ENCODE results near the gene QRFPR.
"Not testable (repeated sequence)": the region's sequence is repeated elsewhere in the genome, so short reads cannot be mapped to it uniquely, and the experiment has no call there.

The QRFPR gene

DNA sequence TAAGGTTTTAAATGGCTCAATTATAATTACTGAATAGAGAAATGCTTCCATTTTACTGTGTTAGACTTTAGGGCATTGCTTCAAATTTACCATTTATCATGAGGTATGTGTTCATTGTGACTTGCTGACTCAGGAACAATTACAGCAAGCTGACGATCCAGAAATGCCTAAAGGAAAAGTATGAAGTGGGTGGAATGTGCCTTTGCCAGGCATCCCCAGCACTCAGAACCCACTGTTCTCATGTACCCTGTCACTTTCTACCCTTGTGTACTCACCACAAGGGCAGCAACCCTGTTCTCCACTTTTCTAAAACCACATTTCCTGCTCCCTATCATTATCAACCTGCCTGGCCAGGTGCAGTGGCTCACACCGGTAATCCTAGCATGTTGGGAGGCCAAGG lies 41.5 kb downstream of the QRFPR start:
- DNase-seq (ENCODE audit: low spot score) = no peak

DNA sequence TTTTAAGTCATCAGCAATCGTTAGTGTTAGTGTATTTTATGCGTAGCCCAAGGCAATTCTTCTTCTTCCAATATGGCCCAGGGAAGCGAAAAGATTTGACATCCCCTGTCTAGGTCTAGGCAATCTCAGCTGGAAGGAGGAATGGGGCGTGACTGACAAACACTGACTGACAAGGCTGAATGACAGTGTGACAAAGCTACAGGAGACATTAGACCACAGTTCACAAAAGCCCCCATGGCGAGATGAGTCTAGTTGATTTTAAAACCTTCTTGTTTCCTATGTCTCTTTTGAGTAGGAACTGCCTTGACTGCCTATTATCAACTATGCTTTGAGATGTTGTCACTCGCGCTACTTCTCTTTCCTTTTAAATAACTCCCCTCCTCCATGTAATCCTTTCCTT lies 42.3 kb downstream of the QRFPR start:
- DNase-seq (ENCODE audit: low spot score) = no peak

DNA sequence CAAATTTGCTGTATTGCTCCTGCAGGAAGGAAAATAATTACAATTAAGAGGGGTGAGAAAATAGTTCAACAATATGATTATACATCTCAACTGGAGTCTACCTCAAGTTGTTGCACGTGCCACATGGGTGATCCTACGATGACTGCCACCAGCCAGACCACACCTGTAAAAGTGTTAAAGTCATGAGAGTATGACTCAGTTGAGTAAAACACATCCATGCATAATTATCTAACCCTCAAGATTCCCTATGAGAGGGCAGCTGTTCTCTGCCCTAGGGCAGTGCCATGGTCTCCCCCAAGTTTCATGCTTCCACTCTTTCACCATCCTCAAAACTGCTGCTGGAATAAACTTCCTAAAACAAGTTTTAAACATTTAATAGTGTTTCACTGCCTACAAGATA lies 44.1 kb downstream of the QRFPR start:
- no peak for DNase-seq (ENCODE audit: low spot score)

DNA sequence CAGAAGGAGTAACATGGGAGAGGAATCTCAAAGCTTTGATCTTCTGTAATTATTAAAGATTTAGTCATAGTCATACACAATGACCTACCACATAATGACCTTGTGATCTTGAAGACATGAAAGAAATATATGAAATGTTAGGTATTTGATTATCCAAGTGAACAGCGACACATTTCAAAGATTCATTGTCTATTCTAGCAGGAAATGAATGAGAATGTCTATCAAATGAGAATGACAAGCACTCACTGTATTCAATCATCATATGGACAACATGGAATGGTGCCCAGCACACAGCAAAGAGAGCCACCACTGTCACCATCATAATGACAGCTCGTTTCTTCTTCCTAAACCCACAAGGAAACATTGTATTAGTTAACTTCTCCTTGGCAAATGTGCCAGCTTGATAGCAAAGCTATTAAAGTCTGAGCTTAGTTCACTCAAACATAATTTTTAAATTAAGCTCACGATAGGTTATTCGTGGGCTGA lies 50.6 kb downstream of the QRFPR start:
- DNase-seq (ENCODE audit: low spot score) = no peak

DNA sequence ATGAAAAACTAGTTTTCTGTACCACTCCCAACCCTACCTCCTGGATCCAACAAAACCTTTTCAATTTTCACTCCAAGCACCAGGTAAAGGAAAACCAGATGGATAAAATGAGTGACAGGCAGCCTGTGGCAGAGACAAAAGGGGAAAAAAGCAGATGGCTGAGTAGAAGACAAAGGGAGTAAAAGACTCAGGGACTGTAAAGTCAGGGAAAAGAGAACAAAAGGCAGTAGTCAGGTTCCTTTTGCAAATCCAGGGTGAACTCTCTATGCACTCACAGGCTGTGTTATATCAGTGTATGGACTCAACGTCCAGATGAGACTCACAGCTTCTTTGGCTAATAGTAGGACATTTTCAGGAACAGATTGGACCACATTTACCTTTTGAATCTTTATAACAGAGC lies 54.2 kb downstream of the QRFPR start:
- DNase-seq (ENCODE audit: low spot score) = no peak

DNA sequence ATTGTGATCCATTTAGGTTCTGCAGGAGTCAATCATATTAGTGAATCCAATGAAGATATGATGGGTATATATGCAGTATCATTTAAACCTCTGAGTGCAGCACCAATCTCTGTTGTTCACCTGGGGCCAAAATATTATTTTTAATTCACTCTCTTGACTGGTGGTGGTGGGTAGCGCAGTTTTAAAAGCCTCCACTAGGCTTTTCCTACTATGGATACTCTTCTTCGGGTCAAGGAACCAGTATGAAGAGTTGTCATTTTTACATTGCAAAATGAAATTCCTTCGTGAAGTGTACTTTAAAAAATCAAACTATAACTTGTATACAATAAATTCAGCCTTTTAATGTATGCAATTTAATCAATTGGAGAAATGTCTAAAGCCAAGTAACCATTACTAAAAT lies 56.5 kb downstream of the QRFPR start:
- no peak for DNase-seq (ENCODE audit: low spot score)

DNA sequence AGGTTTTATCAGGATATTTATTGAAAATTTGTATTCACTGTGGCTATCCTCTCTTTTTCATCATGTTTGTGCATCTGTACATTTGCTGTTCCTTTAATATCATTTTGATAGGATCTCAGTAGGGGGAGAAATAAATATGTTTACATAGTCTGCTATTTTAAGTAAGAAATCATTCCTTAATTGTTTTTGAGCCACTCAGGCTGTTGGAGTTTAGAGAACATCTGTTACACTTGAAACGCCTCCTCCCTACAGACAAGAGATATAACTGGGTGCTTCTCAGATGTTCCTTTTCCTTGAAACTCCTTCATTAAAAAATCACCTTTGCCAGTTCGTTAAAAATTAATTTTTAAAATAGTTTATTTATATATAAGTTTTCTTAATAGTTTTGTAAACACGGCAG lies 59.4 kb downstream of the QRFPR start:
- no peak for DNase-seq (ENCODE audit: low spot score)

DNA sequence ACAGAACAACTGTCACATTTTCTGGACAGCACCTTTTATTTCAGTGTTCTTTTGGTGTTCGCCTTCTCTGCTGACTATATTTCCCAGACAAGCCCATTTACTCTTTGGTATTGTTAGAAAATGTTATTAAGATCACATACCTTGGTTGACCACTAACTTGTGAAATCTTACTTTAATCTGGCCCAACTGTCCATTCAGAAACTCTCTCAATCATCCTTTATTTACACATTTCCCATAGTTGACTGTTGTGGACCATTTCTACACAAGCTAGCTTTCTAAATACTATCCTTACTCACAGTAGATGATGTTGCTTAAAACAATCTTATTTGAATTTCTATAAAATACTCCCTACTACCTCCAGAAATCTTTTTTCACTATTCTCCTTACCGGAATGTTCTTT lies 64.7 kb downstream of the QRFPR start:
- DNase-seq (ENCODE audit: low spot score) = no peak

DNA sequence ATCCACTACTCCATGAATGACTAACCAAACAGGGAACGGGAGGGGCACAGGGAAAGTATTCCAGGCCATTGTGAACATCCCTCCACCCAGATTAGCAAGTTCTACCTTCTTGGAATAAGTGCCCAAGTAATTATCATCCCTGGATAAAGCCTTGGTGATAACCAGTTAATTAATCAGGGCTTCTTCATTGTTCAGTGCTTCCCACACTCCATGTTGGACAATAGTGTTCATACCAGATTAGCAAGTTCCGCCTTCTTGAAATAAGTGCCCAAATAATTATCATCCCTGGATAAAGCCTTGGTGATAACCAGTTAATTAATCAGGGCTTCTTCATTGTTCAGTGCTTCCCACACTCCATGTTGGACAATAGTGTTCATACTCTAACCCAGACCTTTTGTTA lies 67.4 kb downstream of the QRFPR start:
- not testable (repeated sequence) for DNase-seq (ENCODE audit: low spot score)

DNA sequence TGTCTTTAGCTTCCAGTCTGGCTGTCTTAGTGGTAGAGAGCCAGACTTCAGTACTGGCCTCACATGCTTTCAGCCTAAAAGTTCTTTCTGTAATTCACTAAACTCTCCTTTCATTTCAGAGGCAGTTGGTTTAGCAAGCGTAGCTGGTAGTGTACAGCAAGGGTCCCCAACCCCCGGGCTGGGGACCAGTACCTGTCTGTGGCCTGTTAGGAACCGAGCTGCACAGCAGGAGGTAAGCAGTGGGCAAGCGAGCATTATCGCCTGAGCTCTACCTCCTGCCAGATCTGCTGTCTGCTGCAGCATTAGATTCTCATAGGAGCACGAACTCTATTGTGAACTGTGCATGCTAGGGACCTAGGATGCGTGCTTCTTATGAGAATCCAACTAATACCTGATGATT lies 72.0 kb downstream of the QRFPR start:
- no peak for DNase-seq (ENCODE audit: low spot score)

DNA sequence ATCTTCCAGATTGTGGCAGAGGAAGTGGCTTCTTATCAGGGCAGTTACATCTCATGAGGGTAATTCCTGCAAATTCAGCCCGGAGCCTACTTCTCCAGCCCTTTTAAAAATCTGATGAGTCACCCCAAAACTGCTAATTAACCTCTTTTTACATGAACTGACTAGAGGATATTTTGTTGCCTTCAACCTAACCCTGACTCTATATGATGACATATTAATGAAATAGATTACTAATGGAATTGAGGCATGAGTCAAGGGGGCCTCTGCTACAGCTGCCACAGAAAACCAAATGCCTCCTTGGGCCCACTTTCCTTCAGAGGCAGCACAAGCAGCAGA lies 72.5 kb downstream of the QRFPR start:
- DNase-seq (ENCODE audit: low spot score) = no peak

DNA sequence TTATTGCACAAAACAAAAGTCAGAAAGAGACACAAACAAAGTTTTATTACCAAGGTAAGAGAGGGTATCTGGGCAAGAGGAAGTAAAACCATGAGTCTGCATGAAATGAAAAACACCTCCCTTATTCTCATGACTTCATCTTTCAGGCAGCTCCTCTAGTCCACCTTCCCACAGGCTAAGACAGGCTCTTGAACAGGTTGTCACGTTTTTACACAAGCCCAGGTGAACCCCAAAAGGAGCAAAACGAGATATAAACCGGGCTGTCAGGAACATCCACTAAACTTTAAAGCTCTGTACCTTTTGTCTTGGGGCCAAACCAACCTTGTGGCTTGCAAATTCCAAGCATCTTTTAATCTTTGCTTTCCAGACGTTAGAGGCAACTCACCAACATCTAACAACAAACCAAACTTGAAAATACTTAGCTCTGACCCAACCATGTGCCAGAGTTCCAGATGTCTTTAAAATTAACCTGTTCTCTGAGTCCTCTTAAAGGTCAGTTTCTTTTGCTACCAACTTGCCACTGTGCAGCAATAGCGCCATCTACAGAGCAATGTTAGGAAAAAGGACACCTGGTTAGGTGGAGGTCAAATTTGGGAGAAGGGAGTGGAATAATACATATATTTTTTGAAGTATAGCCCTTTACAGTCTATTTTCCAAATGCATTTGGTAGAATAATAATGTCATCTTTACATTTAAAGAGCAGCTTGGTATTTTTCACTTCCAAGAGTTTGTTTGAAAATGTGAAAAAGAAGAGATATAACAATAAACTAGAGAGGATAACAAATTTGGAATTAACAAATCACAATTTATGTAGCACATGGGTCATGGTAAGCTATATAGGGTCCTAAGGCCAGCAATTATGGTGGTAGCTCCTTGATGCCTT lies 73.1 kb downstream of the QRFPR start:
- peak; percentile 57 for DNase-seq (ENCODE audit: low spot score)

DNA sequence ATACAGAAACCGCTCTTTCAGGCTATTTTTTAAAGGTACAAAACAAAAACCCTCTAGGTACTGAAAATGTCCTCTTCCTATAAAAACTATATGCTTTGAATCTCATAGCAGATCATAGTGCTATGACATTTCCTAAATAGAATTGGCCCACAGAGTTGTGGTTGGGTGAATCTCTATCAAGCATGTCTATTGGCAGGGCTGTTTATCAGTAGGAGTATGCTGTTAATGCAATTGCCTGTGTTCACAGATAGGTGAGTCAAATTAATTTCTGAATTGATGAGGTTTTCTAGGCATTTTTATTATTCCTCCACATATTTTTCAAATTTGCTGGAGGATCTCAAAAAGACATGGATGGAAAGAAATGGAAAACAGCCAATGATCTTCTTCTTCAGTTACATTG lies 73.9 kb downstream of the QRFPR start:
- DNase-seq (ENCODE audit: low spot score) = no peak

DNA sequence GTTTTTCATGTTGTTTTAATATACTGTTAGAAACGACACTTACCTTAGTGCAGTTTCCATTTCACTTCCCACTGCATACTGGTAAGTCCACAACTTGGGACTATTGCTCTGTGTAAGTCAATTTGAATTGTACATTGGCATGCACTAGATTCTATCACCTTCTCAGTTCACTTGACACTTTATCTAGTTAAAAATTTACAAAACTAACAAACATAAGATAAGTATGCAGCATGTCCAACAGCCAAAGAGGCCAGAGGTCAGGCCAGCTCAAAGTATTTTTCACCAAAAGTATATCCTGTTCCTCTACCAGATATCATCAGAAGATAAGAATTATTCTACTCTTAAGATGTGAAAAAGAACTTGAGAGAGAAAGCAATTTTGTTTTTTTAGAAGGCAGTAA lies 75.9 kb downstream of the QRFPR start:
- no peak for DNase-seq (ENCODE audit: low spot score)

DNA sequence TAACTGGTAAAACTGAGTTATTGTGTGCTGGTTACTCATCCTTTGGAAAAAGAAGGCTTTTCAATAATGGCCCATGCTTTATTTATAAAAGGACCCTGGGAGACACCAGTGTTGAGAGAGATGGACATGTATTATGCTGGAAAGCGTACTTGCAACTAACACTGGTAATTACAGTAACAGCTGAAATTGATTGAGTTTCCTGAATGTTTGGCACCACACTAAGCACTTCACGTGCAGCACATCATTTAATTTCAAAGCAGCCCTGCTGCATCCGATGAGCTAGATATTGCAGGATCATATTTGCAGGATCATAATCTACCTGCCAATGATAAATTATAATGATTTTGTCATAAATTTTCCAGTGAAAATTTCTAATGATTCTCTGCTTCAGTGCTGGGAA lies 81.5 kb downstream of the QRFPR start:
- DNase-seq (ENCODE audit: low spot score) = no peak

DNA sequence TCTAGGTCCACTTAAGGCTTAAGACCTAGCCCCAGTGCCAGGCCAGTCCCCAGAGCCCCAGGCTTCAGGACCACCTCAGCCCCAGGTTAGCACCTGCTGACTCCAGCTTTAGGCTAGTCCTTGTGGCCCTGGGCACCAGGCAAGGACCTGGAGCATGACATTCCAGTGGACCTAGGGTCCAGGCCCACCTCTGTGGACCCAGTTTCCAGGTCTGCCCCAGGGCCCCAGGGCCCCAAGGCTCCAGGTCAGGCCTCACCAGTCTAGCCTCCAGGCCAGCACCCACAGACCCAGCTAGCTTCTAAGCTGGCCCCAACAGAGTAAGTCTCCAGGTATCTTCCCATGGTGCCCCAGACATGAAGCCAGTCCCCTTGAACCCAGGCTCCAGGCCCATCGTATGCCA lies 97.5 kb downstream of the QRFPR start:
- no peak for DNase-seq (ENCODE audit: low spot score)

DNA sequence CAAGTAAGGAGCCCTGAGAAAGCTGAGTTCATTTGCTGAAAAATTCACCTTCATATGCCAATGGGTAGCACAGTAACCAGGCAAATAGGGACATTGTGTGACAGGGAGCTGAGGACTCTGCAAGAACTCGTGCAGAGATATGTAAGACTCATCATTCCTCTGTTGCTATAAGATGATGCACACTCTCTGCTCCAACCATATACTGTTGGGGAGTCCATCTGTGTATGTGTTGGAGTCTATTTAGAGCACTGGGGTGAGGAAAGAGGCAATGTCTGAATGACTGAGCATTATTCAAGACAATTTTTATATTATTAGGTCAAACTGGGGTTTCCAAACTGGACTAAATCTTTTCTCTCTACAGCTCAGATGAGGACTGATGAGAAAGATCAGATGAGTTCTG lies 100.4 kb downstream of the QRFPR start:
- DNase-seq (ENCODE audit: low spot score) = no peak

DNA sequence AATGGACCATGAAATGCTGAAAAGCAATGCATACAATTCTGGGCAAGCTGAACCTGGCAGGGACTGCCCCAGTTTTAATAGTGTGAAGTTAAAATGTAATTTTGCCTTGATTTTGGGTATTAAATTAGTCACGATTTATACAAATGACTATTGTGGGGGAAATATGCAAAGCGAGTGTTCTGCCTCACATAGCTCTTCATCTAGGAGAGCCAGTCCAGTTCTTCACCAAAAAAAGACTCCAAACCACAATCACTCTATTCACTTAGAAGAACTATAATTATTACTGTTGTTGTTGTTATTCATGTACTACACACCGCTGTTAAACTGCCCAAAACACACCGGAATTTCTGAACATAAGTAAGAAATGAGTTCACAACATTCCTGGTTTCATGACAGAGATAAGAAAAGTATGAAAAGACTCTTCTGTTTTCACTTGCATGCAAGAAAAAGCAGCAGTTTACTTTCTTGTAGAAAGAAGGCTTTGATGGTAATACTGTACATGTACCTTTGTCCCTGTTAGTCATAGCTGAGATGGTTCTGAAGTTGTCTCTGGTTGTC lies 101.9 kb downstream of the QRFPR start:
- peak; percentile 35 for DNase-seq (ENCODE audit: low spot score)

Data from GM03348 (cell line).